HEK293T (cell line): Measurements from ENCODE around the gene RGS7.

Experiments used
- HDGF ChIP-seq: fragments of 450-650 bp; IDR thresholded peaks from 2 replicates; pipeline ENCODE4 v1.6.1; 2017; ENCODE audit warnings: antibody characterized with exemption, borderline replicate concordance
- L3MBTL2 ChIP-seq: fragments of 450-650 bp; conservative IDR thresholded peaks from 2 replicates; pipeline ENCODE4 v1.6.1; 2016; ENCODE audit warnings: mild to moderate bottlenecking
- LEF1 ChIP-seq: fragments of 450-650 bp; IDR thresholded peaks from 2 replicates; pipeline ENCODE4 v1.6.1; 2017; ENCODE audit warnings: mild to moderate bottlenecking, borderline replicate concordance
- SP1 ChIP-seq: fragments of 450-650 bp; IDR thresholded peaks from 2 replicates; pipeline ENCODE4 v1.6.1; 2017
- SUZ12 ChIP-seq: fragments of 450-650 bp; IDR thresholded peaks from 2 replicates; pipeline ENCODE4 v1.6.1; 2016; ENCODE audit warnings: mild to moderate bottlenecking
- TARDBP ChIP-seq: fragments of 450-650 bp; IDR thresholded peaks from 2 replicates; pipeline ENCODE4 v1.6.1; 2016
- TF ChIP-seq, protein P1 (sequence below): fragments of 450-650 bp; IDR thresholded peaks from 2 replicates; pipeline ENCODE4 v1.6.1; 2016

- TF ChIP-seq SUZ12 (no peak), LEF1 (no peak), HDGF (no peak), SP1 (no peak), L3MBTL2 (no peak), TARDBP (no peak)
- TF ChIP-seq, protein P1, sequence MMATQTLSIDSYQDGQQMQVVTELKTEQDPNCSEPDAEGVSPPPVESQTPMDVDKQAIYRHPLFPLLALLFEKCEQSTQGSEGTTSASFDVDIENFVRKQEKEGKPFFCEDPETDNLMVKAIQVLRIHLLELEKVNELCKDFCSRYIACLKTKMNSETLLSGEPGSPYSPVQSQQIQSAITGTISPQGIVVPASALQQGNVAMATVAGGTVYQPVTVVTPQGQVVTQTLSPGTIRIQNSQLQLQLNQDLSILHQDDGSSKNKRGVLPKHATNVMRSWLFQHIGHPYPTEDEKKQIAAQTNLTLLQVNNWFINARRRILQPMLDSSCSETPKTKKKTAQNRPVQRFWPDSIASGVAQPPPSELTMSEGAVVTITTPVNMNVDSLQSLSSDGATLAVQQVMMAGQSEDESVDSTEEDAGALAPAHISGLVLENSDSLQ = no peak
Measured at GRCh38 chr1:240776237-240776636, 580.8 kb downstream of the RGS7 start.
